Loucy (cell line): Measurements from ENCODE around the gene PDRG1.

ENCODE experiments used
- H2AFZ ChIP-seq: fragments of 200-600 bp; sonication (generic); 2 replicates; pipeline ENCODE4 v1.6.0; 2016; ENCODE audit warnings: antibody characterized with exemption, mild to moderate bottlenecking, low read length, moderate library complexity
- H3F3A ChIP-seq: fragments of 200-600 bp; 2 replicates; pipeline ENCODE4 v1.6.0; 2016; ENCODE audit warnings: antibody characterized with exemption, low read depth, mild to moderate bottlenecking
- H3K27me3 ChIP-seq: fragments of 200-600 bp; sonication (generic); 2 replicates; pipeline ENCODE4 v1.6.1; 2014; ENCODE audit warnings: low read length, mild to moderate bottlenecking; ENCODE audit not compliant: insufficient read depth, poor library complexity, severe bottlenecking
- H3K36me3 ChIP-seq: fragments of 200-600 bp; sonication (generic); 2 replicates; pipeline ENCODE4 v1.6.1; 2016; ENCODE audit warnings: low read length; ENCODE audit not compliant: insufficient read depth
- H3K4me1 ChIP-seq: fragments of 200-600 bp; sonication (generic); 2 replicates; pipeline ENCODE4 v1.5.1; 2014; ENCODE audit warnings: low read length, mild to moderate bottlenecking; ENCODE audit not compliant: insufficient read depth, poor library complexity, severe bottlenecking
- H3K4me2 ChIP-seq: fragments of 200-600 bp; sonication (generic); 2 replicates; pipeline ENCODE4 v1.6.0; 2014; ENCODE audit warnings: antibody characterized with exemption, low read length, low read depth, mild to moderate bottlenecking; ENCODE audit not compliant: poor library complexity, severe bottlenecking
- H3K4me3 ChIP-seq: fragments of 200-600 bp; sonication (generic); 2 replicates; pipeline ENCODE4 v1.5.1; 2014; ENCODE audit warnings: low read length, mild to moderate bottlenecking, mixed read lengths; ENCODE audit not compliant: poor library complexity, severe bottlenecking
- H3K79me2 ChIP-seq: fragments of 200-600 bp; sonication (generic); 2 replicates; pipeline ENCODE4 v1.6.1; 2014; ENCODE audit warnings: low read length; ENCODE audit not compliant: insufficient read depth
- H3K9ac ChIP-seq: fragments of 200-600 bp; sonication (generic); 2 replicates; pipeline ENCODE4 v1.6.0; 2014; ENCODE audit warnings: mild to moderate bottlenecking, low read depth, low read length, moderate library complexity; ENCODE audit not compliant: poor library complexity, severe bottlenecking
- H3K9me2 ChIP-seq: fragments of 200-600 bp; sonication (generic); replicated peaks from 2 replicates; pipeline ENCODE4 v1.6.1; 2016; ENCODE audit warnings: low read depth, low read length, mixed read lengths
- H3K9me3 ChIP-seq: fragments of 200-600 bp; sonication (generic); 2 replicates; pipeline ENCODE4 v1.6.1; 2014; ENCODE audit warnings: mild to moderate bottlenecking, antibody characterized with exemption, low read length, low read depth; ENCODE audit not compliant: insufficient read depth
- H4K20me1 ChIP-seq: fragments of 200-600 bp; sonication (generic); 2 replicates; pipeline ENCODE4 v1.6.0; 2014; ENCODE audit warnings: antibody characterized with exemption, low read length, mild to moderate bottlenecking; ENCODE audit not compliant: insufficient read depth, poor library complexity, severe bottlenecking
- CTCF ChIP-seq: fragments of 200-600 bp; sonication (generic); conservative IDR thresholded peaks from 2 replicates; pipeline ENCODE4 v1.5.1; 2014; ENCODE audit warnings: mild to moderate bottlenecking, antibody characterized with exemption, low read length
- EZH2phosphoT487 ChIP-seq: fragments of 200-600 bp; IDR thresholded peaks from 2 replicates; pipeline ENCODE4 v1.6.1; 2018; ENCODE audit warnings: antibody characterized with exemption, mild to moderate bottlenecking, moderate library complexity, borderline replicate concordance

The PDRG1 gene

GRCh38 chr20:31984981-31985471 is 33.2 kb upstream of the PDRG1 start:
- no peaks in the 10 kb centered on the region for H3K9me2 ChIP-seq
- no peaks in the 10 kb centered on the region for H3K4me1 ChIP-seq
- H3K4me2 ChIP-seq, result no peak overlapping the region
- H3F3A ChIP-seq, result no peaks in the 10 kb centered on the region
- no peaks in the 10 kb centered on the region for H4K20me1 ChIP-seq
- no peak overlapping the region for H3K9ac ChIP-seq
- H3K79me2 ChIP-seq, result no peaks in the 10 kb centered on the region
- no peaks in the 10 kb centered on the region for H3K9me3 ChIP-seq
- no peak overlapping the region for H2AFZ ChIP-seq
- no peak overlapping the region for H3K4me3 ChIP-seq
- no peaks in the 10 kb centered on the region for H3K36me3 ChIP-seq
- no peaks in the 10 kb centered on the region for H3K27me3 ChIP-seq
- no peak for TF ChIP-seq EZH2phosphoT487
- TF ChIP-seq CTCF, result no peak

GRCh38 chr20:31981784-31982183 is 29.9 kb upstream of the PDRG1 start:
- no peak overlapping the region for H3K4me3 ChIP-seq
- TF ChIP-seq CTCF (no peak), EZH2phosphoT487 (no peak)
- no peaks in the 10 kb centered on the region for H3K27me3 ChIP-seq
- no peak overlapping the region for H3K9ac ChIP-seq
- no peaks in the 10 kb centered on the region for H3K4me1 ChIP-seq
- H4K20me1 ChIP-seq, result no peaks in the 10 kb centered on the region
- no peak overlapping the region for H2AFZ ChIP-seq
- no peaks in the 10 kb centered on the region for H3K36me3 ChIP-seq
- no peaks in the 10 kb centered on the region for H3K9me3 ChIP-seq
- H3K79me2 ChIP-seq, result no peaks in the 10 kb centered on the region
- no peaks in the 10 kb centered on the region for H3K9me2 ChIP-seq
- H3K4me2 ChIP-seq, result no peak overlapping the region
- H3F3A ChIP-seq, result no peaks in the 10 kb centered on the region

GRCh38 chr20:31979713-31980426 is 28.0 kb upstream of the PDRG1 start:
- TF ChIP-seq EZH2phosphoT487 (no peak), CTCF (no peak)
- Histone ChIP-seq H3K27me3 (no peaks in the 10 kb centered on the region), H3K4me1 (peaks cover 4% of the 10 kb centered on the region)

More at GRCh38 chr20:31979713-31980426, 28.0 kb upstream of the PDRG1 start:
- Histone ChIP-seq H3K4me2 (no peak overlapping the region), H3K9me2 (no peaks in the 10 kb centered on the region), H3K79me2 (no peaks in the 10 kb centered on the region), H3K4me3 (no peak overlapping the region), H4K20me1 (no peaks in the 10 kb centered on the region), H3K9ac (no peak overlapping the region), H2AFZ (no peak overlapping the region), H3K36me3 (no peaks in the 10 kb centered on the region), H3K9me3 (no peaks in the 10 kb centered on the region), H3F3A (no peaks in the 10 kb centered on the region)
